Mammary epithelial cell (primary cell): ENCODE data around the gene UNC5A.

Source experiments
- EZH2 ChIP-seq: IDR thresholded peaks from 2 replicates; pipeline ENCODE4 v1.6.1; 2012; ENCODE audit warnings: low read length, inconsistent platforms, borderline replicate concordance
- TF ChIP-seq, protein P1 (sequence below), 2 donors: IDR thresholded peaks in 1 of 2; conservative IDR thresholded peaks in 1 of 2; 2 replicates each; pipeline ENCODE4 v1.5.1; 2011 to 2012; ENCODE audit warnings: inconsistent platforms in 2 of 2, low read length in 2 of 2, mild to moderate bottlenecking in 2 of 2, control low read depth in 1 of 2, low read depth in 1 of 2; ENCODE audit not compliant: insufficient read depth in 1 of 2; ENCODE audit errors: extremely low read depth in 1 of 2

DNA sequence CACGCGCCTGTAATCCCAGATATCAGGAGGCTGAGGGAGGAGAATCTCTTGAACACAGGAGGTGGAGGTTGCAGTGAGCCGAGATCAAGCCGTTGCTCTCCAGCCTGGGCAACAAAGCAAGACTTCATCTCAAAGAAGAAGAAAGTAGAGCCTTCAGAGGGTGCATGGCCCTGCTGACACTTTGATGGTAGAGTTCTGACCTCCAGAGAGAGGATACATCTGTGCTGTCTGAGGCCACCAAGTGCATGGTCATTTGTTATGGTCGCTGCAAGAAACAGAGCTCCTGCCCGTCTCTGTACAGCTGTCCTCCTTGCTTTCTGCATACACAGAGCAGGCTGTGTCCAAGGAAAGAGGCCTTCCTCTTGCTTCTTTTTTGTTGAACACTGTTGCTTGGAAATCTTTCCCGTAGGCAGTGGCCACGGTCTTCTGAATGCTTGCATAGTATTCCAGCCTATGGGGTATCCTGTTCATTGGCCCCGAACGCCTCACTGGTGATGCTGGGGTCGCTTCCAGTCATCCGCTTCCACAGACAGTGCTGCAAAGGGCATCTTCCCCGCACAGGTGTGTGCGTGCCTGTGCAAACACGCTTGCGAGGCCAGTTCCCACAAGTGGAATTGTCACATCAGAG lies 36.8 kb upstream of the UNC5A start:
- TF ChIP-seq, protein P1, sequence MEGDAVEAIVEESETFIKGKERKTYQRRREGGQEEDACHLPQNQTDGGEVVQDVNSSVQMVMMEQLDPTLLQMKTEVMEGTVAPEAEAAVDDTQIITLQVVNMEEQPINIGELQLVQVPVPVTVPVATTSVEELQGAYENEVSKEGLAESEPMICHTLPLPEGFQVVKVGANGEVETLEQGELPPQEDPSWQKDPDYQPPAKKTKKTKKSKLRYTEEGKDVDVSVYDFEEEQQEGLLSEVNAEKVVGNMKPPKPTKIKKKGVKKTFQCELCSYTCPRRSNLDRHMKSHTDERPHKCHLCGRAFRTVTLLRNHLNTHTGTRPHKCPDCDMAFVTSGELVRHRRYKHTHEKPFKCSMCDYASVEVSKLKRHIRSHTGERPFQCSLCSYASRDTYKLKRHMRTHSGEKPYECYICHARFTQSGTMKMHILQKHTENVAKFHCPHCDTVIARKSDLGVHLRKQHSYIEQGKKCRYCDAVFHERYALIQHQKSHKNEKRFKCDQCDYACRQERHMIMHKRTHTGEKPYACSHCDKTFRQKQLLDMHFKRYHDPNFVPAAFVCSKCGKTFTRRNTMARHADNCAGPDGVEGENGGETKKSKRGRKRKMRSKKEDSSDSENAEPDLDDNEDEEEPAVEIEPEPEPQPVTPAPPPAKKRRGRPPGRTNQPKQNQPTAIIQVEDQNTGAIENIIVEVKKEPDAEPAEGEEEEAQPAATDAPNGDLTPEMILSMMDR (conservative IDR thresholded peaks at IDR 0.05 in 1 of 2, IDR thresholded peaks at IDR 0.05 in 1 of 2; ENCODE audit: extremely low read depth in 1 of 2, insufficient read depth in 1 of 2, low read depth in 1 of 2, low read length in 2 of 2): no peak
- TF ChIP-seq EZH2: no peak
